GM12891 (cell line): ENCODE measurements around the gene KCNT1.

Source experiments
- PAX5 ChIP-seq: IDR thresholded peaks from 2 replicates; pipeline ENCODE4 v1.6.1; 2011; ENCODE audit warnings: low read length, moderate library complexity, mild to moderate bottlenecking; ENCODE audit not compliant: insufficient read depth, severe bottlenecking
- POLR2A ChIP-seq: IDR thresholded peaks from 2 replicates; pipeline ENCODE4 v1.6.1; 2011; ENCODE audit warnings: low read depth, low read length, control low read depth
- POLR2AphosphoS5 ChIP-seq: IDR thresholded peaks from 2 replicates; pipeline ENCODE4 v1.6.1; 2011; ENCODE audit warnings: low read depth, low read length, control low read depth
- SPI1 ChIP-seq: IDR thresholded peaks from 2 replicates; pipeline ENCODE4 v1.6.1; 2011; ENCODE audit warnings: low read depth, low read length, control low read depth
- TAF1 ChIP-seq: IDR thresholded peaks from 2 replicates; pipeline ENCODE4 v1.6.1; 2011; ENCODE audit warnings: low read depth, low read length, control low read depth

- TF ChIP-seq POLR2A (no peak), POLR2AphosphoS5 (no peak), TAF1 (no peak), SPI1 (no peak), PAX5 (no peak)
Measured at GRCh38 chr9:135711391-135711790, 9.4 kb downstream of the KCNT1 start.
